HG03097 (cell line): ENCODE results near the gene KLF16.
A peak's percentile ranks its signal among the peaks of the same experiment; 100 is the strongest.

ENCODE experiments used
- ATAC-seq: cut with Tn5 transposase; IDR thresholded peaks from one replicate; pipeline ENCODE4 v1.9.1; 2021; ENCODE audit not compliant: unreplicated experiment, low FRiP score

KLF16 gene

DNA sequence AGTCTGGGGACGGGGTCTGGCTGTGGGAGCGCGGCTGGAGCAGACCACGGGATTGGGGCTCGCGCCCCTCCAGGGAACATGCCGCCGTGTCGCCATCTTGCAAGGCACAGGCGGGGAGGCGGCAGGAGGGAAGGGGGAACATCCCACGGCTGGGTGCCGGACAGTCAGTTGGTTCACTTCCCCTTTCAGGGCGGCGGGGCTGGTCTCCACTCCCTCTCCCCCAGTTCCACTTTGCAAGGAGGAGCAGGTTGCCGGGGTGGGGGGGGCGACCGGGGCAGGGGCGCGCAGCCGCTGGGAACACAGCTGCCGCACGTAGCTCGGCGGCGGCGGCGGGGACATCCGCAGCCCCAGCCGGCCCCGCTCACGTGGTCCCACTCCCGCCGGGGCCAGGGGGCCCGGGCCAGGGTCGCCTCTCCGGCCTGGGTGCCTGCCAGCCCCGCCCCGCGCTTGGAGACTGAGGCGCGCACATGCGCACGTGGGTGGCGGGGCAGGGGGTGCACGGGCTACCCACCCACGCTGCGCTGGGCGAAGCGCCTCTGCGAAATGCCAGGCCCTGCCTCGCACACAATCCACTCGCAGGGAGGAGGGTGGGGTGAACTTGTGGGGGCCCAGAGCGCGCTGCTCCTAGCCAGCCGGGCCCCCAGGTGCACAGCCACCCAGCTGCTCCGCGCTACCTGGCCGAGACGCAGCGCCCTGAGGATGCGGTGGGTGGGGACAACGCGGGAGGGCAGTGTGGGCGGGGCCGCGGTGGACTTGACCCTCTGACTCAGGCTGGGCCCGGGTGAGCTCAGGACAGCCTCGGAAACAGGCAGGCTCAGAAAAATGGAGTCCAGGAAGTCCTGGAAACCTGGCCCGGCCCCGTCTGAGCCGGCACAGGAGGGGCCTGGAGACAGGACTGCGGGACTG, 6.4 kb downstream of the KLF16 start:
- ATAC-seq = no peak

DNA sequence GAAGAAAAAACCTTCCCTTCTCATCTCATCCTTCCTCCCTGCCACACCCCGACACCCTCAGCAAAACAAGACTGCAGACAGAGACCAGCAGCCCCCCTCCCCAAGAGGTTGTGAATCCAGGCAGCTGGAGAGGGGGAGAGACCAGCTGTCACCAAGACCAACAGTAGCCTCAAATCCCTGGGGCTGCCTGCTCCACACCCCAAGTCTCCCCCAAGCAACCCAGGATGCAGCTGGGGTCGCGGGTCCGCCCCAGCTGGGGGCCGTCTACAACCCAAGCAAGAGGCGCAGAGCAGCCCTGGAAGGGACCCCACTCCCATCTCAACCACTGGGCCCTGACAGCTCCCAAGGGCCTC, 7.1 kb downstream of the KLF16 start:
- ATAC-seq = no peak

DNA sequence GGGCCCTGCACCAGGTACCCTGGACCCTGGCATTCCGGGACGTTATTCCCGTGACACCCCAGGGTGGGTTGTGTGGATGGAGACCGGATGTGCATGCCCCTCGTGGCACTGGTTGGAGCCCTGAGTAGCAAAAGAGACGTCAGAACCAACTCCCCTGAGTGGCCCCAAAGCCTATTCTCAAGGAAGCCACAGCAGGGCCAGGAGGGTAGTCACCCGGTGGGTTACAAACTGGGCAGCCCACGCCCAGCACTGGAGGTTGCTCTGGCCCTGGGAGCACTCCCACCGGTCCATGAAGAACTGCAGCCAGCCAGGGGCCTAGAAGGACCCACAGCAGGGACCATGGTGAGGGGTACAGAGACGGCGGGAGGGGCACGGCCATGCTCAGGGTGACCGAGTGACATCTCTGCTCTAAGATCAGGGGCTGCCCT, 7.5 kb downstream of the KLF16 start:
- no peak for ATAC-seq

DNA sequence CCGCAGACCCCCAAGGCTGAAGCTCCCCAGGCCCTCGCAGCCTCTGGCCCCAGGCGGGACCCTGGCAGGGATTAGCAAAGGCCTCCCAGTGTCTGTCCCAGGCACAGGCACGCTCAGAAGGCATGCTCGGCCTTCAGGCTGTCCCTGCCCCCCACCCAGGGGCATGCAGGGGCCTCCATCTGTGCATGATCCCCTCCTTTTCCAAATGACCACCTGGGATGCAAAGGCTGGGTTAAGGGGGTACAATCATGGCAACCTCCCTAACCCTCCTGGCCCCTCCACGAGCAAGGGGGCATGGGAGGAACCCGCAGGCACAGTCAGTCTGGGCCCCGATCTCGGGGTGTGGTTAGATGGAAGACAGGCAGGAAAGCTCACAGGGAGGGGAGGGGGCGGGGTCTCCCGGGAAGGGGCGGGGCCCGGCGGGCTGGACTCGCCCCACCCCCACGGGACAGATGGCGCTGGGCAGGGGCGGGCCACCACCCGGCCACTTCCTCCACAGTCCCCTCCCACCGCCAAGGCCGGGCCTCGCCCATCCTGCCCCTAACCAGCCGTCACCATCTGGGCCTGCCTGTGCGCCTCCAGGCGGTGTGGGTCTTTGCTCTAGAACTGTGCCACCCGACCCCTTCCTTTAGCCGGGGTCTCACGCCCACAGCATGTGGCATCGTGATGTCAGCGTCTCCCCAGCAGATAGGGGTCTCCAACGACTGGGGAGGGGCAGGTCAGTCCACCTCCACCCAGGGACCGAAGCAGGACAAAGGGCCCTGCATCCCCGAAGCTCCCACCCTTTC, 8.1 kb downstream of the KLF16 start:
- peak; percentile 36 for ATAC-seq

DNA sequence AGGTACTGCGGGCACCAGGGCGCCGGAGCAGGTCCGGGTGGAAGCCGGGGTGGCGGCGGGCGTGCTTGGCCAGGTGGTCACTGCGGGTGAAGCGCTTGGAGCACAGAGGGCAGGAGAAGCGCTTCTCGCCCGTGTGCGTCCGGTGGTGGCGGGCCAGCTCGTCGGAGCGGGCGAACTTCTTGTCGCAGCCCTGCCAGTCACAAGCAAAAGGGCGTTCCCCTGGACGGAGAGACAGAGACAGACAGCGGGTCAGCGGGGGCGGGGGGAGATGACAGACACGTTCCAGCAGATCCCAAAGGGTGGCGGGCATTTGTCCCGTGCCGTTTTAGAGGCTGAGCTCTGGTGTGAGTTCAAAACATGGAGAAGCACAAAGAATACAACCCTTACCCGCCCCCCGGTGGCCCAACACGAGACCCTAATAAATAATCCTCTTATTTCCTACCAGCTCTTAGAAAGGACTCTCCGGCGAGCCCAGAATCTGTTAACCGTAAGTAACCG, 8.8 kb downstream of the KLF16 start:
- ATAC-seq = no peak

DNA sequence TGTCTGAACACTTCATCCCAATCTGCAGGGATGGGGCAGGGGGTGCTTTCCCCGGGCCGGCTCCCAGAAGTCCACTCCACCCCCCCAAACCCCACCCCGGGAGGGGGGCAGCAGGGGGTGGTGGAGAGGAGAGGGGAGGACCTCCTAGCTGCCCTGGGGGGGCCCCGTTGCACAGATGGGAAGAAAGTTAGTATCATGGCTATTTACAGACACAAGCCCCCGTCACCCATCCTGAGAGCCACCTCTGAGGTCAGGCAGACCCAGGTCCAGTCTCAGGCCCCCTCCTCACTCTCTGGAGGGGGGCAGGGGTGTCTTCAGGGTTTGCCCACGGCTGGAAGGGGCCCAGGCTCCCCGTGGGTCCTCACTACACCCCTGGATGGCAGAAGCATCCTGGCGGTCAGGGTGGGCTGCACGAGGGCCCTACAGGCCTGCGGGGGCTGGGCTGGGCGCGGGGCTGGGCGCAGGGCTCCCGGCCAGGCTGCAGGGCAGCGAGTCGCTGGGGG, 9.3 kb downstream of the KLF16 start:
- ATAC-seq = no peak

DNA sequence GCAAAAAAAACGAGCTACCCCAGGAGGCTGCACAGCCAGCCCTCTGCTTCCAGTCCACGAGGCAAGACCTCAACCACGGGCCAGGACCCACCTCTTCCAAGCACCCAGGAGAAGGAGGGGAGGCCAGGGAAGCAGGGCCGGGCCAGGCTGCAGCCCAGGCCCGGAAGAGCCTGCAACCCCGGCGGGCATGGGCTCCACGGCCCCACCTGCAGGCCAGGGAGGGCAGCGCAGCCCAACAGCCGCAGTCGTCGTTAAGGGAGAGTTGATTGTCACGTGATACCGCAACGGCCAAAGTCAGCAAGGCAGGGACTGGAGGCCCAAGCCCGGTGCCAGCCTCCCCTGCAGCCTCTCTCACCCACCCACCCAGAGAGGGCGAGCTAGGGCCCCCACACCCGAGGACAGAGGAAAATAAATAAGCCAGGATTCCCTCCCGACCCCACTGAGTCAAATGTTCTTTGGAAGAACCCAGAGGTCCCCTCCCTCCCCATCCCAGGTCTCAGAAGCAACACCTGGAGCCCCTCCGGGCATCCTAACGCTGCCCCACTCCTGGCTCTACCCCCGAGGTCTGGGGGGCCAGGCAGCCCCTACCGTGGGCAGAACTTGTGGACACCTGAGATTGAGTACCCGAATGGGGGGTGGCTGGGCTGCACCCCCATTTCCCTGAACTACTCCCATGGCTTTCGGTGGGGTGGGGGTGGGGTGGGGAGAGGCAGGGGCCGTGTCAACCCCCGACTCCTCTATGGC, 9.9 kb downstream of the KLF16 start:
- no peak for ATAC-seq

DNA sequence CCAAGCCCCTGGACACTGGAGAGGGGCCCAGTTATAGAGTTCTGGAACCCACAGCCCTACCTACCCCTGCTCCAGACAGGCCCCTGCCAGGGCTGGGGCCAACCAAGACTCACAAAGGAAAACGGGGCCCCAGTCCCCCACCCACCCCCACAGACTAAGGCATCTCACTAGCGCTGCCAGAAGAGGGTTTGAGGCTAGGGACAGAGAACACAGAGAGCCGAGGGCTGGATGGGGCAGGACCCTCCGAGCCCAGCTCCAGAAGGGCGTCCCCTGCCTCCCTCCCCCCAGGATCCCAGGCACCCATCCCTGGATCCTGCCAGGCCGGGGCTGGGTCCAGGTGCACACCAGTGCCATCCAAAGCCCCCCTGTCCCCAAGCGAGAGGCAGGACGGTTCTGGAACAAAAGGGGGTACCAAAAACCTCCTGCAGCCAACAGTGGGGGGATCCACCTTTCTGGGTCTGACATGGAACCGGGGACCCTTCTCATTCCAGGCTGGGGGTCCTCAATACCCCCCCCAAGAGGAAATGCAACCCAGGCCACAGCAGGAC, 10.7 kb downstream of the KLF16 start:
- ATAC-seq = no peak

DNA sequence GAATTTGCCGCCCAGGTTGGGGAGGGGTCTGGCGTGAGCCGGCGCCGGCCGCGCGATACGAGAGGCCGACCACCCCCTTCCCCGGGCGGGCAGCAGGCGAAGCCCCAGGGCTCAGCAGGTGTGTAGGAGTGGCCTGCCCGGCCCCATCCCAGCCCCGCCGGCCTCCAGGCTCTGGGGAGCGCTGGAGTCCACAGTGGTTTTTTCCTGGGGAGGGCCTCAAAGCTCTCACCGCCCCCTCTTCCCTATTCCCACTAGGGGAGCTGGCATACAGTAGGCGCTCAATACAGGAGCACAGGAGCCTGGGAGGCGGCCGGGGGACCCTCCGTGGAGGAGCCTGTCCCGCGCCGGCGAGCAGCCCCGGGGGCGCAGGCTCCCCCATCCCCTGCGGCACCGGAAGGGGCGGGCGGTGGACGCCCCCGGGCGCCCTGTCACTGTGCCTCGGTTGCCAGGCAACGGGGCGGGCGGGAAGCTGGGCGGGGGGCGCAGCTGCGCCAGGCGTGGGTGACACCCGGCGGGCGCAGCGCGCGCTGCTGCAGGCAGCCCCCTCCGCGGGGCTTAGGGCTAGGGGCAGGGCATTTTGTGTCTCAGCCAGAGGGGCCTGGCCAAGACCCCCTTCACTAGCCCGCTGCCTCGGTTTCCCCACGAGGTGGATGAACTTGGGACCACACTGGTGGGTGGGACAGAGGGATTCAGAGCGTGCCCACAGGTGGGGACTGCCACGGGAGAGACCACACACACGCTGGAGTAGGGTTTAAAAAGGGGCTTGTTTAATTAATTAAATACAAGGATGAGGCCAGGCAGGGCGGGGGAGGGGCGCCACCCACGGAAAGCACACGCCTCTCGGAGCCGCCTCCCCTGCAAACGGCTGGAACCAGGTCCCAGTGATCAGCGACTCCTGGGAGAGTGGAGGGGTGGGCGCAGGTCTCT, 11.5 kb downstream of the KLF16 start:
- ATAC-seq = no peak

DNA sequence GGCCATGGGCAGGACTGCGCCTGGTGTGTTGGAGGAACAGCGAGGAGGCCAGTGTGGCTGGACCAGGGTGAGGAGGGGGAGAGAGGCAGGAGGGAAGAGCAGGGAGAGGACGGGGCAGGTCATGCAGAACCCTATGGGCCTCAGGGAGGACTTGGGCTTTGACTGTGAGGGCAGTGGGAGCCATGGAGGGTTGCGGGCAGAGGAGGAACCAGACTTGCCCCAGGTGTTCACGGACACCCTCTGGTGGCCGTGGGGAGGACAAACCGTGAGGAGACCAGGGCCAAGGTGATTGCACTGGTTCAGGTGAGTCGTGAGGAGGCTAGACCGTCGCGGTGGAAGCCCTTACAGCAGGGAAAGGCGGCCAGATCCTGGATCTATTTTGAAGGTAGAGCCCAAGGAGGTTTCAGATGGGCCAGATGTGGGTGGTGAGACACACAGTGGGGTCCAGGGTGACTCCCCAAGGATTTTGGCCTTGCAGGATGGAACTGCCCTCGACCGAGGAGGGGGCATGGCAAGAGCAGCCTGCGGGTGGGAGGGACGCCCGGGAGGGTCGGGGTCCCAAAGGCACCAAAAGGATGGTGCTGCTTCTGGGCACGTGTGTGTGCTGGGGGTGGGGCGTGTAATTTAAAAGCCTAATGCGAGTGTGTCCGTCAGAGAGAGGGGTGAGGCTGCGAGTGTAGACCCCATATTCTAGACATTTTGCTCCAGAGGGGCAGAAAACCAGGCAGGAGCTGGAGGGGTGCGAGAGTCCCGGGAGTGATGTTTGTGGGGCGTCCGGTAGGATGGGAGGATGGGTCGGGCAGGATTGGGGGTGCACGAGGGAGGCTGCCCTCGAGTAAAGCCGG, 12.3 kb downstream of the KLF16 start:
- ATAC-seq = no peak

DNA sequence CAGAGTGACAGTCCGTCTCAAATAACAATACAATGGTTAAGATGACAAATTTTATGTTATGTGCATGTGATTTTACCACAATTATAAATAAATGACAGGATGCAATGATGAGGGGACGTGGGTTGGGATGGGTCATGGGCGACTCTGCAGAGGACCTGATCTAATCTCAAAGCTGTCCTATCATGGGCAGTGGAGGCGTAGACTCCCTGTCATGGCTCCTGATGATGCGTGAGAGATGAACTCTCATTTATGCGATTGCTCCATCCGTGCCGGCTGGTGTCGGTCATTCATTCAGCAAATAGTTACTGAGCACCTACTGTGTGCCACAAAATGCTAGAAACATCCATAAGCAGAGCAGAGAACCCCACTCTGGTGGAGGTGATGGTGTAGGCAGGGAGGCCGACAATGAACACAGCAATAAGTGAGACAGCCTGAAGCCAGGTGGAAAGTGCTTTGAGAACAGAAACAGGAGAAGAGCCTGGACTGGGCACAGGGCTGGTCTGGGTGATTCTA, 13.4 kb downstream of the KLF16 start:
- ATAC-seq = no peak

DNA sequence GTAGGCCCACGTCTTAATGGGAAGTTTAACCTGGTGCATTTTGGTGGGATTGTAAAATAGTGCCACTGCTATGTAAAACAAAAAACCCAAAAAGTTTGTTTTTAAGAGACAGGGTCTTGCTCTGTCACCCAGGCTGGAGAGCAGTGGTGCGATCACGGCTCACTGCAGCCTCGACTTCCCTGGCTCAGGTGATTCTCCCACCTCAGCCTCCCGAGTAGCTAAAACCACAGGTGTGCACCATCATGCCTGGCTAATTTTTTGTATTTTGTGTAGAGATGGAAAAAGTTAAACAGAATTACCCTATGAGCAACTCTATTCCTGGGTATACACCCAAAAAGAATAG, 14.3 kb downstream of the KLF16 start:
- ATAC-seq = no peak

DNA sequence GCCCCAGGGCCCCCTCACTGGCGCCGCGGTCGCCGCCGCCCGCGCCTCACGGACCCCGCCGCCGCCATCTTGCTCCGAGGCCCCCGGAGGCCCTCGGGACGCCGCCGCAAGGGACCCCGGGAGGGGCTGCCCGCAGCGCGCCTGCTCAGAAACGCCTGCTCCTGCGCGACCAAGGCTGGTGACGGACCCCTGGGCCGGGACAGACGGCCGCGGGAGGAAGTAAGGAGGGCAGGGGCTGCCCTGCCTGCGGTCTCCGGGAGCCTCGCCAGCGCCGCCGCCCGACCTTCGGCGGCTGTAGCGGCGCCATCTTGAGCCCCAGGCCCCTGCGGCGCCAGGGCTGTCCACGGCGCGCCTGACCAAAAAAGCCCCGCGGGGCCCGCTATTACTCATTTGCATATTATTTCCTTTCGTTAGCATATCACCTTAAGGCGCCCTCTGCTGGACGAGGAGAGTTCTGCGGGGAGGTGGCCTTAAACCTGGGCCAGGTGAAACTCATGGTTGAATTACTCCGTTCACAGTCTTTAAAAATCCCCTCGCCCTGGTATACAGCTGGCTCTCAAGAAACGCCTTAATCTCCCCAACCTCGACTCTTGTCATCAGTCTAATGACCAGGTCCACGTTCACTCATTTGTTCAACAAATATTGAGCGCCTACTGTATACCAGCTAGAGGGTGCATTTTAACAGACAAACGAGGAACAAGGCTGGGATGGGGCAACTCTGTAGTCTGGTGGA, 14.8 kb downstream of the KLF16 start, which contains the start of gene REXO1:
TSS of gene REXO1 (minus strand) at position 85 of the 733 bp plus-strand sequence. CDS start 125 bp downstream, outside the sequence.
- ATAC-seq = peak; percentile 57

DNA sequence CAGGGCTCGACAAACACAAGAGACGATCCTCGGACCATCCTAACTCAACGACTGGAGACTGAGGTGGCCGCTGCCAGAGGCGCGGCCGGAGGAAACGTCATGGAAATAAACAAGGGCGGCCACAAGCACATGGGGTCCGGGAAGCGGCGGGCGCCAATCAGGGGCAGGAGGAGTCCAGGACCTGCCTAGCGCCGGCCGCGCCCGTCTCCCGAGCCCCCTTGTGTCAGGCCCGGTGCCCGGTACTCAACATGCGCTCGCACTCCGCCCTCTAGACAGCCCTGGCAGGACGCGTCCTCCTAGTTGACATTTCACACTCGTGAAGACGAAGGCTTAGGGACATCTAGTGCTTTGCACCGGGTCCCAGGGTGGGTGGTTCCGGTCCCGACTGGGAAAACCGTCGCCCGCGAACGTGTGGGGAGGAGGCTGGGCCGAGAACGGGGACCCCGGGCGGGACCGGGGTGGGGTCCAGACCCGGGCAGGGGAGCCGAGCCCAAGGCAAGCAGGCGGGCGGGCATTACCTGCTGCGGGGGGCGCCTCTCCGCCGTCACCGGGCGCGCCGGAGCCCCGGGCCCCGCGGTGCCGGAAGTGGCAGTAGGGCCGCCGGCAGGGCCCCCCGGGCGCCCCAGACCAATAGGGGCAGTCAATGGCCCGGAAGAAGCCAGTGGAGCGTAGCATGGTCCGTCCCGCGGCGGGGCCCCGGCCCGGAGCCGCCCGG, 15.5 kb downstream of the KLF16 start:
- ATAC-seq = peak; percentile 18

DNA sequence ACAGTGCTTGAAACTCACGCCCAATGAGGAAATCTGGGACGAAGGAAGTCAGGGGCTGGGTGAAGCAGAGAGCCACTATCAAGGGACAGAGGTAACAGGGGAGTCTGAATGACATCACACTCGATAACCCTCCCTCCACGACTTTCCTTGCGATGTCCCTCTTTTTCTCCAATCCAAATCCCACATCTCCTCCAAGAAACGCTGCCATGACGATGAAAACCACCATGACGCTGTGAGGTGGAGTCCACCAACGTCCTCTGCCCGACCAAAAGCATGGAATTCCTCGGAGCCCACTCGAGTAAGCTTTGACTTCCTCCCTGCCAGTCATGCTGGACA, 16.1 kb downstream of the KLF16 start:
- no peak for ATAC-seq

DNA sequence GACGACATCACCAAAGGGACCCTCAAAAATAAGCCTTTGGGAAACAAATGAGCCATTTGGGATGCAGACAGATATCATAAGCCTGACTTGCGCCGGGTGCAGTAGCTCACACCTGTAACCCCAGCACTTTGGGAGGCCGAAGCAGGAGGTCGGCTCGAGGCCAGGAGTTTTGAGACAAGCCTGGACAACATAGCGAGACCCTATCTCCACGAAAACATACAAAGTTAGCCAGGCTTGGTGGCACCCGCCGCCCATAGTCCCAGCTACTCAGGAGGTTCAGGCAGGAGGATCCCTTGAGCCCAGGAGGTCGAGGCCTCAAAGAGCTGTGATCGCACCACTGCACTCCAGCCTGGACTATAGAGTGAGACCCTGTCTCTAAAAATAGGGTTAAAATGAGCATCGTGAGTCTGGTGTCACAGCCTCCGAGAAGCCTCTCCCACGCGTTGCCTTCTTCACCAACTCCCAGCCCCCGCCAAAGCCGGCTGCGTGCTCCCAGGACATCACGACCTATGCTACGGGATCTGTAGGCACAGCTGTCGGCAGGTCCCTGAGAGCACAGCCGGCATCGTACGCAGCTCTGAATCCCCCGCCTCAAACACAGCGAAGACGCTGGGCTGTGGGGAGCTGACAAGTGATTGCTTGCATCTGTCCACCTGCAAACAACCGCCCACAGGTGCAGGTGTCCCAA, 16.7 kb downstream of the KLF16 start:
- no peak for ATAC-seq

DNA sequence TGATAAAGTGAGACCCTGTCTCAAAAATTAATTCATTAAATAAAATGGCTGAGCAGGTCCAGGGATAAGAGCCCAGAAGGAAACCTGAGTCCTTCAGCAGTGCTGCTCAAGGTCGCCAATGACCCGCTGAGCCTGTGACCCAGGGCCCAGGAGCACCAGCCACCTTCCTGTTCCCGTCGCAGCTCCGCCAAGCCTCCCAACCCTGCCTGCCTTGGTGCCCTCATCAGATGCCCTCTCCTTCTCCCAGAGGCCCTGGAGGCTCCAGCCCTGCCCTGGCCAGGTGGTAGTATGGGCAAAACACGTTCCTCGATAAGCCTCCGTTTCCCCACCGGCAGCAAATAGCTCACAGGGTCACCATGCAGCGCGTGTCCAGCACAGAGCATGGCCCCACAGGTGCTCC, 17.7 kb downstream of the KLF16 start:
- no peak for ATAC-seq
